ENCODE data around the gene PLOD1.

The PLOD1 gene

GRCh38 chr1:11887666-11888007, 46.9 kb upstream of the PLOD1 start:
- TF ChIP-seq, protein P1, sequence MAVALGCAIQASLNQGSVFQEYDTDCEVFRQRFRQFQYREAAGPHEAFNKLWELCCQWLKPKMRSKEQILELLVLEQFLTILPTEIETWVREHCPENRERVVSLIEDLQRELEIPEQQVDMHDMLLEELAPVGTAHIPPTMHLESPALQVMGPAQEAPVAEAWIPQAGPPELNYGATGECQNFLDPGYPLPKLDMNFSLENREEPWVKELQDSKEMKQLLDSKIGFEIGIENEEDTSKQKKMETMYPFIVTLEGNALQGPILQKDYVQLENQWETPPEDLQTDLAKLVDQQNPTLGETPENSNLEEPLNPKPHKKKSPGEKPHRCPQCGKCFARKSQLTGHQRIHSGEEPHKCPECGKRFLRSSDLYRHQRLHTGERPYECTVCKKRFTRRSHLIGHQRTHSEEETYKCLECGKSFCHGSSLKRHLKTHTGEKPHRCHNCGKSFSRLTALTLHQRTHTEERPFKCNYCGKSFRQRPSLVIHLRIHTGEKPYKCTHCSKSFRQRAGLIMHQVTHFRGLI (tag by site-specific recombination; IDR thresholded peaks at IDR 0.05), result no peak
- peak; percentile 50; the same call in 1 of the 2 replicates for TF ChIP-seq SCRT2 (tag by site-specific recombination; IDR thresholded peaks at IDR 0.05)
- no peak for TF ChIP-seq ZNF19 (tag by site-specific recombination; IDR thresholded peaks at IDR 0.05; ENCODE audit: low read depth)
- no peak for TF ChIP-seq ZNF24 (tag by site-specific recombination; IDR thresholded peaks at IDR 0.05)
- TF ChIP-seq, protein P2, sequence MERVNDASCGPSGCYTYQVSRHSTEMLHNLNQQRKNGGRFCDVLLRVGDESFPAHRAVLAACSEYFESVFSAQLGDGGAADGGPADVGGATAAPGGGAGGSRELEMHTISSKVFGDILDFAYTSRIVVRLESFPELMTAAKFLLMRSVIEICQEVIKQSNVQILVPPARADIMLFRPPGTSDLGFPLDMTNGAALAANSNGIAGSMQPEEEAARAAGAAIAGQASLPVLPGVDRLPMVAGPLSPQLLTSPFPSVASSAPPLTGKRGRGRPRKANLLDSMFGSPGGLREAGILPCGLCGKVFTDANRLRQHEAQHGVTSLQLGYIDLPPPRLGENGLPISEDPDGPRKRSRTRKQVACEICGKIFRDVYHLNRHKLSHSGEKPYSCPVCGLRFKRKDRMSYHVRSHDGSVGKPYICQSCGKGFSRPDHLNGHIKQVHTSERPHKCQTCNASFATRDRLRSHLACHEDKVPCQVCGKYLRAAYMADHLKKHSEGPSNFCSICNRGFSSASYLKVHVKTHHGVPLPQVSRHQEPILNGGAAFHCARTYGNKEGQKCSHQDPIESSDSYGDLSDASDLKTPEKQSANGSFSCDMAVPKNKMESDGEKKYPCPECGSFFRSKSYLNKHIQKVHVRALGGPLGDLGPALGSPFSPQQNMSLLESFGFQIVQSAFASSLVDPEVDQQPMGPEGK (tag by site-specific recombination; IDR thresholded peaks at IDR 0.05), result no peak
- Histone ChIP-seq H3K27ac (ENCODE audit: extremely low read depth, low read depth, low read length) (no peak overlapping the region), H3K4me3 (ENCODE audit: low read depth, low read length) (no peak overlapping the region), H3K36me3 (ENCODE audit: control insufficient read depth in 2 of 2, insufficient read depth in 1 of 2, low read length in 2 of 2) (no peaks in the 10 kb centered on the region), H3K4me1 (ENCODE audit: control insufficient read depth, insufficient read depth, low read length) (no peaks in the 10 kb centered on the region), H3K9me3 (ENCODE audit: control insufficient read depth, insufficient read depth, low read depth, low read length) (no peaks in the 10 kb centered on the region)
- CTCF ChIA-PET, result interaction anchor here (0.6 to 1.6 kb wide), 5 partner anchors 8 to 30 kb away, joined by 3 to 4 read pairs (median 3); no protein-coding TSS in a partner anchor
- POLR2A ChIA-PET, result interaction anchor here (0.6 kb wide), 1 partner anchor 32 kb away, joined by 3 read pairs; no protein-coding TSS in a partner anchor

- TF ChIP-seq, protein P3, sequence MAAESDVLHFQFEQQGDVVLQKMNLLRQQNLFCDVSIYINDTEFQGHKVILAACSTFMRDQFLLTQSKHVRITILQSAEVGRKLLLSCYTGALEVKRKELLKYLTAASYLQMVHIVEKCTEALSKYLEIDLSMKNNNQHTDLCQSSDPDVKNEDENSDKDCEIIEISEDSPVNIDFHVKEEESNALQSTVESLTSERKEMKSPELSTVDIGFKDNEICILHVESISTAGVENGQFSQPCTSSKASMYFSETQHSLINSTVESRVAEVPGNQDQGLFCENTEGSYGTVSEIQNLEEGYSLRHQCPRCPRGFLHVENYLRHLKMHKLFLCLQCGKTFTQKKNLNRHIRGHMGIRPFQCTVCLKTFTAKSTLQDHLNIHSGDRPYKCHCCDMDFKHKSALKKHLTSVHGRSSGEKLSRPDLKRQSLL (tag by site-specific recombination; IDR thresholded peaks at IDR 0.05), result no peak
- no peak for TF ChIP-seq GLIS2 (tag by site-specific recombination; IDR thresholded peaks at IDR 0.05)
- peak; percentile 62 for TF ChIP-seq ZNF768 (tag by site-specific recombination; IDR thresholded peaks at IDR 0.05)
- CTCF ChIA-PET, result interaction anchor here (0.5 to 0.6 kb wide), 2 partner anchors 84 to 206 kb away, joined by 3 to 4 read pairs; no protein-coding TSS in a partner anchor
- POLR2A ChIA-PET, result interaction anchor here (0.6 kb wide), 1 partner anchor 32 kb away, joined by 3 read pairs; no protein-coding TSS in a partner anchor
Observed at GRCh38 chr1:11888206-11888876, 46.2 kb upstream of the PLOD1 start.

DNA sequence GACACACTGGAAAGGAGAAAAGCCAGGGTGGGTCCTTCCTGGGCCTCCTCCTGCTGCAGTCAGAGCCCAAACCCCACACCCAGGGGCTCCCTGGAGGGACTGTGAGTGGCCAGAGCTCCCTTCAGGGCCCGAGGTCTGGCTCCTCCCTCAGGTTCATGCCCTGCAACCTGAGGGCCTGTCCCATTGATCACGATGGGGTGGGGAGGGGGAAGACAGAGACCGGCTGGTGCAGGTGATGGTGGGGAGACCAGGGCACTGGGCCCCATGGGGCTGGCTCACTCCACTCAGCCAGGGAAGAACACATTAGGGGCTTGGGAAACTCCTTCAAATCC, 45.7 kb upstream of the PLOD1 start:
- H3K4me1 ChIP-seq (ENCODE audit: control insufficient read depth, insufficient read depth, low read length), result no peaks in the 10 kb centered on the region
- no peak overlapping the region for H3K4me3 ChIP-seq (ENCODE audit: low read depth, low read length)
- H3K36me3 ChIP-seq (ENCODE audit: control insufficient read depth in 2 of 2, insufficient read depth in 1 of 2, low read length in 2 of 2), result no peaks in the 10 kb centered on the region
- H3K9me3 ChIP-seq (ENCODE audit: control insufficient read depth, insufficient read depth, low read depth, low read length), result no peaks in the 10 kb centered on the region
- CTCF ChIA-PET, result interaction anchor here (0.6 kb wide), 1 partner anchor 205 kb away, joined by 3 read pairs; no protein-coding TSS in a partner anchor
- H3K27ac ChIP-seq (ENCODE audit: extremely low read depth, low read depth, low read length), result no peak overlapping the region
- POLR2A ChIA-PET, result no interaction called here
- TF ChIP-seq ZNF138 (tag by site-specific recombination; IDR thresholded peaks at IDR 0.05; ENCODE audit: borderline replicate concordance) (no peak), YY1 (tag by site-specific recombination; IDR thresholded peaks at IDR 0.05) (no peak), INSM2 (tag by site-specific recombination; IDR thresholded peaks at IDR 0.05) (no peak), PRDM2 (tag by site-specific recombination; IDR thresholded peaks at IDR 0.05; ENCODE audit: borderline replicate concordance) (no peak), GLI4 (tag by site-specific recombination; IDR thresholded peaks at IDR 0.05) (no peak), ZNF223 (tag by site-specific recombination; IDR thresholded peaks at IDR 0.05) (no peak), ZNF600 (tag by site-specific recombination; IDR thresholded peaks at IDR 0.05) (no peak)
- TF ChIP-seq, protein P2 (tag by site-specific recombination; IDR thresholded peaks at IDR 0.05), result no peak

More at GRCh38 chr1:11888206-11888876, 46.2 kb upstream of the PLOD1 start:
- no peaks in the 10 kb centered on the region for H3K4me1 ChIP-seq (ENCODE audit: control insufficient read depth, insufficient read depth, low read length)
- H3K9me3 ChIP-seq (ENCODE audit: control insufficient read depth, insufficient read depth, low read depth, low read length), result no peaks in the 10 kb centered on the region
- H3K36me3 ChIP-seq (ENCODE audit: control insufficient read depth in 2 of 2, insufficient read depth in 1 of 2, low read length in 2 of 2), result no peaks in the 10 kb centered on the region
- no peak overlapping the region for H3K27ac ChIP-seq (ENCODE audit: extremely low read depth, low read depth, low read length)
- no peak overlapping the region for H3K4me3 ChIP-seq (ENCODE audit: low read depth, low read length)
